Daoy (cell line): ENCODE results near the gene RSRC1. TPM values are rescaled to one million over a fixed set of nuclear protein-coding genes. Genes with fewer than 3 reads are reported as not detected.
"Not testable (repeated sequence)": the region's sequence is repeated elsewhere in the genome, so short reads cannot be mapped to it uniquely, and the experiment has no call there.

Experiments used
- DNase-seq: peaks from one replicate; pipeline ENCODE4 v3.0.0-alpha.2; 2015; ENCODE audit warnings: low read depth
- total RNA-seq: library from RNA; depleted of rRNA; stranded (reverse); fragments of >200 nt; shearing (Covaris generic); gene quantifications from 2 replicates; pipeline ENCODE4 v1.2.3, GENCODE V29; 2014

RSRC1 gene
- total RNA-seq, 1 experiment from 2014 or later = 58.7 TPM

DNA sequence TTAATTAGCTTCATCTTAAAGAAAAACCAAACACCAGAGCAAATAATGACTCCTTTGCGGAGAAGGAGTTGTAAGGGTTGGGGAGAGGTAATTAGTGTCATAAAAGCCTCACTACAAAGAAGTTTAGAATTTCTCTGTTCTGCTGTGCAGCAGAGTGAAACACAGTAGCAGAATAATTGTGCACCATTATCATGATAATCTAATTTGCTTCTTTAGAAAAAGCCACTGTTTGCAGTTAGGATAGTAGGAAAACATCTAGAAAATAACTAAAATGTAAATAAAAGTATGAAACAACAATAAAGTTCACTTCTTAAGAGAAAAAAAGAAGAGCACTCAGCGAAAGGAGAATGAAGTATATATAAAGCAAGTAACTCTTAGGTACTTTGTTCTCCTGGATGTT is 9.2 kb upstream of the RSRC1 start:
- no peak for DNase-seq

DNA sequence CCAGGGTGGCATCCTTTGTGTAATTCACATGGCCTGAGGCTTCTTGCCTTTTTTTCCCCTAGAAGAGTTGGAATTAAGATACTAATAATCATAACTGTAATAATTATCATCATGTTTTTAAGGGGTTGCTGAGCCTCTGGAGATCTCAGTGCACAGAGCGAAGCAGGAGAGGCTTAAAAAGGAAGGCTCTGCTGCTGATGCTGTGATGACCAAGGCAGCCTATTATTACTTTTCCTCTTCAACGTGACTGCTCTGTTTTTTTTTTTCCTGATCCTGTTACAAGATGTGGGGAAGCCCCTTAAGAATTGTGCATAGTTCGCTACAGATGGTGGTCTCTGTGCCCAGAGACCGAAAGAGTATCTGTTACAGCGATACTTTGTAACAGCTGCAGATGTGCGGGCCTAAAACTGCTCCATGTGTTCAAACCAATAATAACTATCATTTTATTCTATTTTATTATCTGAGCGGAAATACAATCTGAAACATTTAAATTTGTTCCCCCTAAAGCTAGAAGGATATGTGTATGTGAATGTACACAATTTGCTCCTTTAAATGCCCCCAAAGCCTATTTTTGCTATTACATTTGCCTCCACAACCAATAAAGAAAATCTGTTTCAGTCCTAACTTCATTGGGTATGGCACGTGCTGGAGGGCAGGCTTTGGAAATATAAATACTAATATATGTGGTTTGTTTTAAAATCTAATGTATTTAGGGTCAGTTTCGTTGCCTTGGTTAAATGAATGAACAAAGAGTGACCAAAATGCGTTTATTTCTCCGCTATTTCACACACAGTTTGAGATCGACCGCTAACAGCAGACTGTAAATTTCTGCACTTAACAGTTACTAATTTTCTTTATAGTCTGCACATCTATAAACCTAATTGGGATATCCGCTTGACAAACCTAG is 8.3 kb upstream of the RSRC1 start:
- DNase-seq = no peak

DNA sequence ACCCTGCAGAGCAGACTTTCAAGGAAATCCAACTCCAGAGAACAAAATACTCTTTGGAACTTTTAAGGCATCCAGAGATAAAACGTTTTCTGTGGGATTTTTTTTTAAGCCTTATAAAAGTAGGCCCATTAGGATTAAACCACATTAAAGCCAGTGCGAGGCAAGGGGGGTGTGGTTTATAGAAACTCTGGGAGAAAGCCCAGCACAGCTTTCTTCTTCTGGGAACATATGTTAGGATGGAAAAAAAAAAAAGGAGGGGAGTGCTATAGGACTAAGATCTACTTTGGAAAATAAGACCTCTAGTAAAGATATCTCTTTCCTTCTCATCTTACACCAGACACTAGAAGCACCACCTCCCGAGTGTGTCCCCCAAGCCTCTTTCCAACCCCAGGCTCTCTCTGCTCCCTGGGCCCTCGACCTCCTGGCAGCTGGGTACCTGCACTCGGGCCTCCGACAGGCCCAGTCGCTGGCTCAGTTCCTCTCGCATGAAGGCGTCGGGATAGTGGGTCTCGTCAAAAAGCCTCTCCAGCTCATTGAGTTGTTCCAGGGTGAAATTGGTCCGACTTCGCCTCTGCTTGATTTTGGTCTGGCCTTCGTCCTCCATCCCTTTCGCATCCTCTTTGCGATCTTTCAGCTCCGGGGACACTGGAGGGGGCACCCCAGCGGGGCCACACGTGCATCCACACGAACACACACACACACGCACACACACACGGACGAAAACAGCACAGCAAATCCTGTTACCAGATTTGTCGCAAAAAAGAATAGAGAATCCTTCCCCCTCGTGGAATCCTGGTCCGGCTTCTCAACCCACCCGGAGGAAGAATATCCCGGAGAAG is 7.4 kb upstream of the RSRC1 start:
- DNase-seq = no peak

DNA sequence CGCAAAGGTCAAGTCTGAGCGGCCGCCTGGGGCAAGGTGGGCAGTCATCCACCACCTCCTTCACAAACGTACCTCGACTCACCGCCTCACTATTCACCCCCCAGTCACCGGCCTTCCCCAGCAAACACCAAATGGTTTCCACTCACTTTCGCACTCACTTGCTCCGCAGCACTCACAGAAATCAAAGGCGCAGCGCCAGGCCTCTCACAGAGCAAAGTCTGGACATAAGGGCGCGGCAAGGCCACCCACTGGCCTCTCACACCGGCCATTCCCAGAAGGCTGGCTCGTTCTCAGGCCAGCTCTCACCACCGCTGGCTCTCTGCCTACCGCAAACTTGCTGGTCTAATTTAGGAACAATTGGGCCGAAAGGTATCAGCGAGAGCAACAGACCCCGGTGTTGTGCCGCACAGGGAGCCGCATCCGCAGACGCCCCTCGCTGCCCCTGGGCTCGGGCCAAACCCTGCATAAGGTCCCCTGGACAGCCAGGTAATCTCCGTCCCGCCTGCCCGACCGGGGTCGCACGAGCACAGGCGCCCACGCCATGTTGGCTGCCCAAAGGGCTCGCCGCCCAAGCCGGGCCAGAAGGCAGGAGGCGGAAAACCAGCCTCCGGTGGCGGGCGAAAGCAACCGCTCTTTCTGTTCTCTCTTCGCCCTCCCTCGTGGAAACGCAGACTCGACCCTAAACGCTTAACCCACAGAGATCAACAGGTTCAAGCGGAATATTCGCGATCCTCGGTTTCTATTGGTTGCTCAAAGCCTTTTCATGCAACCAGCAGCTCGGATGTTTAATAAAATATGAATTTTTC is 6.6 kb upstream of the RSRC1 start:
- no peak for DNase-seq

DNA sequence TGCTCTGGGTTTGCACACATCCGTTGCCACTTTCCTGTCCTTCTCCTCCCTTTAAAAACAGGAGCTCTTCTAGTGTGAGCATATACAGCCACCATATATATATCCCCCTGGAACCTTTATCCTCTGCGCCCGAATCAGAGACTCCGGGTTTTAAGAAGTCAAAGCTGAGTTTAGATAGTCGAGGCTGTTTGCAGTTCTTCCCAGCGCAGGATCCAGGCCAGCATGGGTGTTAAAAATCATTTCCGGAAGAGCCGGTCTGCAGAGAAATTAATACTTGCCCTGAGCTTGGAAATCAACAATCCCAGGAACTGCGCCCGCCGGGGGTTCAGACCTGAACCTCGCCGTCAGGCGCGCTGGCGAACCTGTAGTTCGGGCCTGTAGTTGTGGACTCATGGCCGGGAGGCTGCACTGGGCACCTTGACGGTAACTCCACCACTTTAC is 6.0 kb upstream of the RSRC1 start:
- no peak for DNase-seq

DNA sequence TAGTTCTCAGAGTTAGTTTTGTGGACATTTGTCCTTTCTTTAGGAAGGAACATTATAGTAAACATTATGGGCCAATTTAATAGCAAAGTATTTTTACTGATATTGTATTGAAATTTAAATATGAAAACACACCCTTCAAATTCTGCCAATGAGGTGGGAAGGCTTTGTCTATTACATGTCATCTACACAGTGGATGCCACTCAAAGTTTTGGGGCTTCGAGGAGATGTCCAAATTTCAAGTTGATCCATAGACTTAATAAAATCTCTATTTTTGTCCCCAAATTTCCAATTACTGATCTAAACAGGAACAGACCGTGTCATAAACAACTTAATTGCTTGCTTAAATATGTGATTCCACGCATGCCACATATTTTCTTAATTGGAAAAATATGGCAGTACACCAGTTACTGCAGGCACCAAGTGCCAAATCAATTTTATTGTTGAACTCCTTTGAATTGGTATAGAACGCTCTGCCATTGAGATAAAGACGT is 5.4 kb upstream of the RSRC1 start:
- no peak for DNase-seq

DNA sequence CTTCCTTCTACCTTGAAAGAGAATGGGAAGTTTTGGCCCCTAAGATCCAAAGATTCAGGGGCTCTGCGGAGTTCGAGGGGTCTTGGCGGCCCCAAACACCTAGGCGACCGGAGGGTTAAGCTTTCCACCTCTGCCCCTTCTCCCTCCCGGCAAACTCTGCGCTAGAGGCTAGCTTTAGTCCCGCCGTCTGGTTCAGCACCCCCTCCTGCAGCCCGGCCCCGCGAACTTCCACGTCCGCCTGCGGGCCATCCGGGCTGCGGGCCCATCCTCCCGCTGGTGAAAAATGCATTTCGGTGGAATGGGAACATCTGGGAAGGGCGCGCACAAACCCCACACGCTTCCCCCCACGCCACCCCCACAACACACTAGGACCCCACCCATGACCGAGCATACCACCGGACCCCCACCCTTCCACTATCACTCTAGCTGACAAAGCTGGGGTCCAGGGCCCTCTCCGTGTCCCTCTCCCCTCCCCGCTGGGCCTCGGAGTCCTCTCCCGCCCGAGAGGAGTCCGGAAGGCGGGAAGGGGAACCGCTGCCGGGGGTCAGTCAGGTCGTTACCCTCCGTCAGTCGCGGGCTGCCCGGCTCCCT is 4.7 kb upstream of the RSRC1 start:
- DNase-seq = peak; percentile 56

DNA sequence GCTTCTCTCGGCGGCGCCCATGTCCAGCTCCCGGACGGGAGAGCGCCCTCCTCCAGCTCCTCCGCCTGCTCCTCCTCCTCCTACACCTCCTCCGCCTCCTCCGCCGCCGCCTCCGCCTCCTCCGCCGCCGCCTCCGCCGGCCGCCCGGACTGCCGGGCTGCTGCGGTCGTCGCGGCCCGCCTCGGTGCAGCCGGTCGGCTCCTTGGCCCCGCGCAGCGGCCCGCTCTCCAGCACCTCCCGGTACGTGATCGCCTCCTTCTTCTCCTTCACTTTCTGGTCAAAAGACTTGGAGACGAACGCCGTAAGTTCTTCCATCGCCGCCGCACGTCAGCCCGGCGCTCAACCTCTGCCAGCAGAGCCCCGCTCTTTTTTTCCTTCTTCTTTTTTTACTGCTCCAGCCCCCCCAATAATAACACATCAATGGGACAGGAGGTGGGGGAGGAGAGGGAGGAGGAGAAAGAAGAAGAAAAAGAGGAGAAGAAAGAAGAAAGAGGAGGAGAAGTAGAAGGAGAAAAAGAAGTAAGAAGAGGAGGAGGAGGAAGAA is 4.1 kb upstream of the RSRC1 start:
- peak; percentile 83 for DNase-seq

DNA sequence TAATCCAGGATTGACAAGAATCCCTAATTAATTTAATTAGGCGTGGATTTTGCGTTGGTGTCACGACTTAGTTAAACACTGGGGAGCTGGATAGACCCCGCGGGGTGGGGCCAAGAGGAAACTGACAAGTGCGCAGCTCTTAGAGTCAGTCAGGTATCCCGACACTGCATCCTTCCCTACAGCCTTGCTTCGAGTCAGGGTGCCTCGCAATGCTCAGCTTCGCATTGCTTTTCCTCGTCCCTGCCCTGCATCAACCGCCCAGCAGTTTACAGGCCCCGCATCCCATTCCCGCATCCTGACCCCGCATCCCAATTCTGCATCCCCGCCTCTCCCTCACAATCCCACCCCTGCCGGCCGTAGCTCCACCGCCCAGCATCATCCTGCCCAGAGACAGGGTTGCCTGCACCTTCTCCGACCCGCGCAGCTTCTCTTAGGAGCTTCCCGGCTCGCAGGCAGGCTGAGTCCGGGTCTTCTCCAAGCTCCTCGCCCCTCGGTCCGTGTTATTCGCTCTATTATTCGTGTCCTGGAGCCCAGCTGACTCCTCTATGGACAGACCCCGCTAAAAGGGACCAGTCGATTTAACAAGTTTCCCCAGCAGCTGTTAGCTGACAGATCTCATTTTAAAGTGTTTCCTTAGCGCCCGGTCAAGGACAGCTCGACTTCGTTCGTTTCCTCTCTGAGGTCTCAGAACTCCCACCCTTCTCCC is 3.0 kb upstream of the RSRC1 start:
- peak; percentile 38 for DNase-seq

DNA sequence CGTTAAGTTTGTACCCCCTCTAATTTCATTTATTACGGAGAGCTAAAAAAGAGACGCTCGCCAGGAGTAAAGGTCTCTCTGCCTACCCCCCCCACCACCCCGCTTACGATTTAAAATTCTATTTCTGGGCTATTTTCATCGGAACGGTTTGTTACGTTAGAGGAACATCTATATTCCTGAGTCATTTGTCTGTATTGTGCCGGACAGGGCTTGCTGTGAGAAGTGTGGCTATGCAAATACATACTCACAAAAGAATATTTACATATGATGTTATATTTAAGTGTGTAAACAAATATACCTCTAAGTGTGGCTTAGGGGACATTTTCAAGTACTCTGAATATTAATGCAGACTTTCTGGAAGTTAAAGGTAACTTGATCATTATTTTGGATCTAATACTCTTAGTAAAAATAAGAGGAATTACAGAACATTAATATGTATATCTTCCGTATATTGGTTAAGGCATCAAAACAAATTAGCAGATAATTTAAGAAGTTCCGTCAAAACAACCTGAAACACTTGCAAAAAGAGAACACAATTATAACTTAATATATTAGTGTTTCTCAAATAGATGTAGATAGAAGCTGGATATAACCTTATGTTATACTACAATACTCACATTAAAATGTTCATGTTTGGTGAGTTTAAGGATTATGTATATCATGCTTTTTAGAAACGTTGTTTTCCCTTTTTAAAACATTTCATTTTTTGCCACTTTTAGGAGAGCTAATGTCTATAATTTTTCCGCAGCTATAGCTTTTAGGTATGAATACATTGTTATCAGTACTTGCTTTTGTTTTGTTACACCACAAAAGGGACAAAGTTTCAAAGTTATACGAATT is 2.1 kb upstream of the RSRC1 start:
- DNase-seq = no peak

DNA sequence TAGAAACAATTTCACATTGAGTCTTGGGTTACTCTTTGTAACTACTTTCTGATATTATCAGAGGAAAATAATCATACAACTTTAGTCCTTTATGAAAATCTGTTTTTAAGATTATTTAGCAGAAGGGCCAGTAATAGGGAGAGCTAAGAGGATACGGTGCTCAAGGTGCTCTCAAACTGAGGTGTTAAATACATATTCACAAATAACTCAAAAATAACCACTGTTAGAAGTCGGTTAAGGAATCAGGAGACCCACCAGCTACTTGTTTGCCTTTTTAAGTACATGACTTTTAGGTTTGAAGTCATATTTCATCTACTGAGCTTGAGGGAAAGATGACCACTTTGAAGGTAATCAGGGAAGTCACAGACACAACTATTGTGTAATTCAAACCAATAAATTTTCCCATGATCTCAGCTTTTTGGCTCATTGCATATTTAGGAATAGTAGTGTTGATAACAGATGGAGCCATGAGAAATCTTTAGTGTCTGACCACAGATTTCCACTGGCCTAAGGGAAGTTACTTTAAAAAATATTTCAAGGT is 1.4 kb upstream of the RSRC1 start:
- DNase-seq = no peak

DNA sequence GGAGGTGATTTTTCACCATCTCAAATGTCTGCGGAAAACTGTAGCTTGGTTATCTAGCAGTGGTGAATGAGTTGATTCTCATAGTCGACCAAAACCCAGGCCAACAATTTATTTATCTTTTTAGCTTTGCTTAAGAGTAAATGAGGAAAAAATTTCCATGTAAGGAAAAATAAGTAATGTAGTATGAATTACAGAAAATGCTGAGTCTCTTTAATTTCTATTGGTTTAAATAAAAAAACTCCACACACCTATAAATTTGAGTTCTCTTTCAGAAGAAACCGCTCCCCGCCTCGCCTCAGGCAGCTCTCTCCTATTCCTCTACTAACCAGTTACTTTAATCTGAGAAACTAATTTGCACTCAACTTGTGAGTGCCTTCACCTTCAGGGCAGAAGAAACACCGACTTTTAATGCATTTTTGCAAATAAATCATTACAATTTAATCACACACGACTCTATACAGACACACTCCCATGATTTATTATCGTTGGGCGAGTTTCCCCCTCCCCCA is 540 bp upstream of the RSRC1 start:
- no peak for DNase-seq

DNA sequence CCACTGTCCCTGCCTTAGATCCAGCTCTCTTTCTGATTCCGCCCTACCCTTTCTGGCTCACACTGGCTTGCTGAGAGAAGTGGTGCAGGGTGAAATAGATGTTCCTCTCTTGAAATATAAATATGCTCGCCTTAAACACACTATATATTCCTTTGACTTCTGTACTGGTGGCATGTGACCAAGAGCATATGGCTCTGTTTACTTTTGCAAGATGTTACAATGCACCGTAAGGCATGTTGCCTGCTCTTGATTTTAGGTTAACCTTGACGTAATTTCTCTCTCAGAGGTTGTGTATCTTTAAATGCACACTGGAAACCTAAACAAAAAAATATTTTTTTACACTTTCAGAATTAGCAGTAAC is 749 bp downstream of the RSRC1 start:
- DNase-seq = no peak

DNA sequence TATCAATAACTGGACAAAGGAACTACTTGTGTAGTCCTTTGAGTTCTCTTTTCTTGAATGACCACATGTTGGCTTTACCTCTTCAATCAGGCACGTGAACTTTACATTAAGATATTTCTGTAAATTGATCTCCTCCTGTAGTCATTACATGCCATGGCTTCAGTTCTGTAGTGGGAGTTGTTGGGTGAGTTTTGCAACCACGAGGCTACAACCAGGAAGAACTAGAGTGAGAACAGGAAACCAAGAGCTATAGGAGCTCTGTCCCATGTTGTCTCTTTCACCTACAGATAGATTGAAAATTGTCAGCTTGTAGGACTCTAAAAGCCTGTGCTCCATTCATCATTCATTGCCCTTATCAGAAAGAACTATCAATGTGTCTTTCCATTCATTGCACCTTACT is 2.0 kb downstream of the RSRC1 start:
- no peak for DNase-seq

DNA sequence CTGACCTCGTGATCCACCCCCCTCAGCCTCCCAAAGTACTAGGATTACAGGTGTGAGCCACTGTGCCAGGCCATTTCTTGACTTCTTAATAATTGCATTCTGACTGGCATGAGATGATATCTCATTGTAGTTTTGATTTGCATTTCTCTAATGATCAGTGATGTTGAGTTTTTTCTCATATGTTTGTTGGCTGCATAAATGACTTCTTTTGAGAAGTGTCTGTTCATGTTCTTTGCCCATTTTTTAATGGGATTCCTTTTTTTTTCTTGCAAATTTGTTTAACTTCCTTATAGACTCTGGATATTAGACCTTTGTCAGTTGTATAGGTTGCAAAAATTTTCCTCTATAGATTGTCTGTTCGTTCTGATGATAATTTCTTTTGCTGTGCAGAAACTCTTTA is 3.7 kb downstream of the RSRC1 start:
- DNase-seq = not testable (repeated sequence)

DNA sequence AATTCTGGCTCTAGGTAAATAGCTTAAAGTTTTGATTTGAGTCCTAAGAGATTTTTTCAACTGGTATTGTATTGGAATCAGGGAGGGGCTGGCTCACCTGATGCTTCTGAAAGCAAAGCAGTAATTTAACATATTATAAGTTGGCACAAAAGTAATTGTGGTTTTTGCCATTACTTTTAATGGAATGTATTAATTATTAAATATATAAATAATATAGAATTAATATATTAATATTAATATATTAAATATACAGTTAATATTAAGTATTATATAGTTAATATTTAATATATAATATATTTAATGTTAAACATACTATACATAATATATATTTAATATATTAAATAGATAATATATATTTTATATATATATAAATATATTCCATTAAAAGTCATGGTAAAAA is 10.4 kb downstream of the RSRC1 start:
- DNase-seq = no peak

DNA sequence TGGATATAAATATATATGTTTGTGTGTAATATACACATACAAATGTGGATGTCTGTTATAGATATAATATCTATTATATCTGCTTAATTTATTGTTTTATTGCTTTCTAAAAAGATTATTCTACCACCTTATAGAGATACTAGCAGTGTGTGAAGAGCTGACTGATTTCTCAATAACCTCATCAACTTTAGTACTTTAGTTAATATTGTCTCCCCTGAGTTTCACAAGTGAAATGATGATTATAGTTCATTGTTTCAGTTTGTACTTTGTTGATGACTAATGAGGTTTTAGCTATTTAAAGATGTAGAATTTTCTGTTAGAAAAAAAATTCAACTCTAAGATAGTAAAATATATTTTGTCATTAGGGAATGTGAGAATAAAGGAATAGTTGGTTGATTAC is 11.4 kb downstream of the RSRC1 start:
- no peak for DNase-seq

DNA sequence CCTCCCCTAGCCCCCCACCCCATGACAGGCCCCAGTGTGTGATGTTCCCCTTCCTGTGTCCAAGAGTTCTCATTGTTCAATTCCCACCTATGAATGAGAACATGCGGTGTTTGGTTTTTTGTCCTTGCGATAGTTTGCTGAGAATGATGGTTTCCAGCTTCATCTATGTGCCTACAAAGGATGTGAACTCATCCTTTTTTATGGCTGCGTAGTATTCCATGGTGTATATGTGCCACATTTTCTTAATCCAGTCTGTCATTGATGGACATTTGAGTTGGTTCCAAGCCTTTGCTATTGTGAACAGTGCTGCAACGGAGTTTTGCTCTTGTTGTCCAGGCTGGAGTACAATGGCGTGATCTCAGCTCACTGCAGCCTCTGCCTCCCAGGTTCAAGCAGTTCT is 12.8 kb downstream of the RSRC1 start:
- not testable (repeated sequence) for DNase-seq
